H7 (cell line): ENCODE data around the gene RPE. TPM values are rescaled to one million over a fixed set of nuclear protein-coding genes. Genes with fewer than 3 reads are reported as not detected.
A peak's percentile ranks its signal among the peaks of the same experiment; 100 is the strongest.

Source experiments
- DNase-seq: peaks from one replicate; pipeline ENCODE4 v3.0.0; 2012
- H3K27me3 ChIP-seq: 2 replicates; pipeline ENCODE4 v1.6.0; 2011; ENCODE audit warnings: mild to moderate bottlenecking, low read length; ENCODE audit not compliant: control insufficient read depth, insufficient read depth
- H3K36me3 ChIP-seq: replicated peaks from 2 replicates; pipeline ENCODE4 v1.5.1; 2011; ENCODE audit warnings: low read length; ENCODE audit not compliant: control insufficient read depth, insufficient read depth
- H3K4me3 ChIP-seq: 2 replicates; pipeline ENCODE4 v1.5.1; 2011; ENCODE audit warnings: low read depth, mild to moderate bottlenecking, control low read depth, low read length, moderate library complexity; ENCODE audit not compliant: insufficient read depth
- total RNA-seq: library from RNA; depleted of rRNA; stranded (reverse); fragments of >200 nt; shearing (Covaris generic); gene quantifications from 2 replicates; pipeline ENCODE4 v1.2.3, GENCODE V29; 2014; rRNA removed

The RPE gene
- 51.3 and 51.5 TPM in 2 replicates for total RNA-seq

DNA sequence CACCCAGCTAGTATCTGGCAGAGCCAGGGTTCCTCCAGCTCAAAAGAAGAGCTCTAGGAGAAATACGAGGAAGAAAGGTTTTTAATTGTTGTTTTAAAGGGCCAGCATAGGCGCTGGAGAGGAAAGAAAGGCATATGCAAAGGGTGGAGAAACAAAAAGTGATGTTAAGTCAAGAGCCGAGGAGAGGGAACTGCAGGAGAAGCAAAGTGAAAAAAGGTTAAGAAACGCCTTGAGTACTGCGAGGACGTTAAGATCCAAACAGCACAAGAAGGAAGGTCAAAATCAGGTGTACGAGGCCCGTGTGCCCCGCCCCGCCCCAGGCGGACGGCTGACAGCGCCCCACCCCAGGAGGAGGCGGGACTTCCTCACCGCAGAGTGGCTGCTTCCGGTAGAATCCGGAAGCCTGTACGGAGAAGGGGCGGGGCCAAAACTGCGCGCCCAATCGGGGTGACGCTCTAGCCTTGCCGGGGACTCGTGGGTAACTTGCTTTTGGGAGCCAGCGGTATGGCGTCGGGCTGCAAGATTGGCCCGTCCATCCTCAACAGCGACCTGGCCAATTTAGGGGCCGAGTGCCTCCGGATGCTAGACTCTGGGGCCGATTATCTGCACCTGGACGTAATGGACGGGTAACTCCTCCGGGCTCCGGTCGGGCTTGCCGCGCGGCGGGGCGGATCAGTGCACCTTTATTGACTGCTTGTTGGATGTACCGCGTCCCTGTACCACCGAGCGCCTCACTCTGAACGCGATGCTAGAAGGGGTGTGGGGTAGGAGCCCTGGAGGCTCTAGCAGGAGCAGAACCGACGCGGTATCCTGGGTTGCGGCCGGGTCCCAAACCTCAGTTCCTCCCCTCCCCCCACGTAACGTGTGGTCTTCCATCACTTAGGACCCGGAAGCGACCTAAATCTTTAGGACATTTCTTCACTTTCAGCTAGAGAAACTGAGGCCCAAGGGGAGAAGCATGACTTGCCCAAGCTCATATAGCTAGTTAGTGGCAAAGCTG is at the start of gene RPE:
Gene RPE, plus strand, starts transcription at position 481 of the 1,000 bp plus-strand sequence. Its CDS starts 24 bp downstream, at position 505.
- Histone ChIP-seq H3K4me3 (peak within 1 kb of the TSS; percentile 98), H3K27me3 (no peaks in the 10 kb centered on the region), H3K36me3 (peaks cover 2% of the 10 kb centered on the region; the same call in 1 of the 2 replicates)
- peak; percentile 94 for DNase-seq

DNA sequence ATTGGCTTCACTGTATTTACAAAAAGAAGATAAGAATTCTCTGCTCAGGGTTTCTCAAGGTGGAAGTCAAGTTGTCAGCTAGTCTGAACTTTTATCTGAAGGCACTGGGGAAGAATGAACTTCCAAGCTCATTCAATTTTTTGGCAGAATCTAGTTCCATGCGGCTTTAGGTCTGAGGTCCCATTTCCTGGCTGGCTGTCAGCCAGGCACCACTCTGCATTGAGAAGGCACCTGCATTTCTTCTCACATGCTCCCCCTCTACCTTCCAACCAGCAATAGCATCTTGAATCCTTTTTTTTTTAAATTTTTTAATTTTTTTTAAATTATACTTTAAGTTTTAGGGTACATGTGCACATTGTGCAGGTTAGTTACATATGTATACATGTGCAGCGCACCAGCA is 46.2 kb upstream of the RPE start:
- H3K4me3 ChIP-seq = no peak overlapping the region
- H3K36me3 ChIP-seq = no peaks in the 10 kb centered on the region
- DNase-seq = no peak
- peaks cover 14% of the 10 kb centered on the region for H3K27me3 ChIP-seq

DNA sequence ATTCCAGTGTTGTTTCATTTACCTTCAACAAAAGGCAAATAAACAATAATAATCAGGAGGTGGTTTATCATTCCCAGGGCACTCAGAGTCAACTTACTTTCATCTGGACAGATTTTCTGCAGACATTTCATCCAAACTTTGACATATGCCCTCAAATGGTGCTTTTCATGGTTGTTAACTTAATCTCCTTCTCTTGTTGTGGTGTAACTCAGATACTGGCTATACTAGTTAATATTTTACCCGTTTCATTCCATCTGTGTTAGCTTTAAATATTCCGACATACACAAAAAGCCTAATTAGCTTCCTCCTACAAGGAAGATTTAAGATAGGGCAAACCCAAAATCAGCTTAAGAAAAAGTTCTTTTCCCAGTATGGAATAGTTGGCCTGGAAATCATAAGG is 44.4 kb upstream of the RPE start:
- no peak for DNase-seq
- Histone ChIP-seq H3K4me3 (no peak overlapping the region), H3K36me3 (no peaks in the 10 kb centered on the region), H3K27me3 (peaks cover 14% of the 10 kb centered on the region)

DNA sequence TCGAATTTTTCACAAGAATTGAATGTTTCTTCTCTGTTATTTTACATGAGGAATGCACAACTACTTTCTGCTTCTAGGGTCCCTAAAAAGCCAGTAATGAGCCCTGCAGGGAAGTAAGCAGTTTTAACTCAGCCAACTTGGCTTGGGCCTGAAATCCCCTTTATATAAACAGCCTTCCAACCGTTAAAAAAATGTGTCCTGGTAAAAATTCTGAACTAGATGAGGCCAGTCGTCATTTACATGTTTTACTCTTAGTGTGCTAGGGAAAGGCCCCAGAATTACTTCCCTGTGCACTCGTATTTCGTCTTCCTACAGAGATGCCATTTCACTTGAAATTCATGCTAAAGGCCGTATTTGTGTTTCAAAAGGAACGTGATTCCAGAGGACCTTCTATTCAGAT is 42.4 kb upstream of the RPE start:
- Histone ChIP-seq H3K4me3 (no peak overlapping the region), H3K27me3 (peaks cover 17% of the 10 kb centered on the region), H3K36me3 (no peaks in the 10 kb centered on the region)
- DNase-seq = no peak

DNA sequence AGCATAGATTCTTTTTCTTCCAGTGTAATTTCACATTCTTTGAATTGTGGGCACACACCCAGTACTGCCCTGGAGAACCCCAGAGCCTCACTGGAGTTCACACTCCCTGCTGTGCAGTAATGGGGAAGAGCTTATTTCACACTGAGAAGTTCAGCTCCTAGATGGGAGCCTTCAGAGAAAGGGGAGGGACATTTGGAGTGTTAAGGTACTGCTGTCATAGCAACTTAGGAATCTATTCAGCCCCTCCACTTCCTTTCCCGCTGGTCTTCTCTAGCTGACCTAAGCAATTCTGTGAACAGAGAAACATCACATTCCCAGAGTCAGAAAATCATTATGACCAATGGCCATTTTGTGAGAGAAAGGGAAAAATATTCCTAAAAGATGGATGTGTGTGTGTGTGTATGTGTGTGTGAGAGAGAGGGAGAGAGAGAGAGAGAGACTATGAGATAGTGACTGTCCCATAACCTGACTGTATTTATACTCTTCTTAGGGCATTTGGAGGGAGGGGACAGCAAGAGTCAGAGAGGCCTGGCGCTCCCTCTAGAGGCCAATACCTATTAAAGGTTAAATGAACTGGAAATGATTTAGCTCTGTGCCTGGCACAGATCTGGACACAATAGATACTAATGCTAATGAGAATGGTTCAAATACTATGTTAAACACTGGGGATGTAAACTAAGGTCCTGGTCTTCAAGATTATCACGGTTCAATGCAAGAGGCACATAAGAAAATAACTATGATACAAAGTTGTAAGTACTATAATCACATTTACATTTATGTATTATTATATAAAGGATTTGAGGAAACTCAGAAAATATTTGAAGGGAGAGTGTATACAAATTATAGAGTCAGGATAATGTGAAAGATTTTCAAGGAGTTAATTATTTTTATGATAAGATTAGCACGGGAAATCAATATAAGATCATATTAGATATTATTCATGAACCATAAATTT is 41.5 kb upstream of the RPE start:
- Histone ChIP-seq H3K27me3 (peaks cover 17% of the 10 kb centered on the region), H3K4me3 (no peak overlapping the region), H3K36me3 (no peaks in the 10 kb centered on the region)
- DNase-seq = peak; percentile 49

DNA sequence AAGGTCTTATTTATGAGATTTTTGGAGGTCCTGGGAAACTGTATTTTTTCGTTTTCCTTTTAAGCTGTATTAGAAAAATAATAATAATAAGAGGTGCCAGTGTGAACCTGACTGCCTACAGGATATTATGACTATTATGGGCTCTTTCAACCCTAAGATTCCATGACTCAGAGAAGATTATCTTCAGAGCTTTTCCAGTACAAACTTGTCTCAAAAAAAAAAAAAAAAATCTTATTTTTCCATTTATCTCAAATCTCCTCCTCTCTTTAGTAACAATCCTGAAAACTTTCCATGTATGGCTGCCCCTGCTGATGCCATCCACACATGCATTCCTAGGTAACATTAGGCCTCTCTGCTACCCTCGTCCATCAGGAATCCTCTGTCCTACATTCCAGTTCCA is 36.7 kb upstream of the RPE start:
- DNase-seq = no peak
- H3K4me3 ChIP-seq = no peak overlapping the region
- H3K36me3 ChIP-seq = no peaks in the 10 kb centered on the region
- peaks cover 3% of the 10 kb centered on the region for H3K27me3 ChIP-seq

DNA sequence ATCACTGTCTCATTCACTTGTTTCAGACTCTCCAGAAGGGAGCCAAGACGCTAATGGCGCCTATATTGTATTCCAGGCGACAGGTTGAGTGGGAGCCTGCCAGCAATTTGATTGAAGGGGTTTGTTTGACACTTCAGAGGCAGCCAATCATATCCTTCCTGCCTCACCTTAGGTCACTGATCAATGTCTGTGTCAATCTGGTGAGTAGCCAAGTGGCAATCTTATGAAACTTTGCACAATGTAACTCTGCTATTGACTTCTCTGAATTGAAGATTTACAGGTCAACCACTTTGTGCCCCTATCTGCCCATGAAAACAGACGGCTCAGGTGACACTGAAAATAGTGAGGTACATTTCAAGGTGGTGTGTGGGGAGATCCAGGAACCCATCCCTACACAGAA is 32.7 kb upstream of the RPE start:
- DNase-seq = no peak
- no peaks in the 10 kb centered on the region for H3K36me3 ChIP-seq

DNA sequence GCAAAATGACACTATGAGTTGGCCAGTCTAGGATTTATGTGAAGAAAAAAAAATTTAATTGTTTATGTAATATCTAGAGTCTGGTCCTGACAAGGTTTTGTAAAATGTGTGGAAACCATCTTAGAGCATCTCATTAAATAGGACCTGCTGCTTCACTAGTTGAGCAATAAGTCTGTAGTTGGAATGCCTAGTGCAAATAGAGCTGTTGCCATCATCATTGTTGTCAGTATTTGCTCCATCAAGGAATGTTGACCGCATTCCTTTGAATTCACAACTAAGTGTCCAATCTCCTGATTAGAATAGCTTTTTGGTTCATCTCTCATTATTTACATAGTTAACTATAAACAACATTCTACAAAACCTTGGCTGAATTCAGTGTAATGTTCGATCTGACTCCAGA is 32.2 kb upstream of the RPE start:
- no peak for DNase-seq
- no peaks in the 10 kb centered on the region for H3K36me3 ChIP-seq
- H3K4me3 ChIP-seq = no peak overlapping the region
- no peaks in the 10 kb centered on the region; the same call in 1 of the 2 replicates for H3K27me3 ChIP-seq

More for the DNA sequence above, 32.7 kb upstream of the RPE start:
- Histone ChIP-seq H3K4me3 (no peak overlapping the region), H3K27me3 (no peaks in the 10 kb centered on the region; the same call in 1 of the 2 replicates)

DNA sequence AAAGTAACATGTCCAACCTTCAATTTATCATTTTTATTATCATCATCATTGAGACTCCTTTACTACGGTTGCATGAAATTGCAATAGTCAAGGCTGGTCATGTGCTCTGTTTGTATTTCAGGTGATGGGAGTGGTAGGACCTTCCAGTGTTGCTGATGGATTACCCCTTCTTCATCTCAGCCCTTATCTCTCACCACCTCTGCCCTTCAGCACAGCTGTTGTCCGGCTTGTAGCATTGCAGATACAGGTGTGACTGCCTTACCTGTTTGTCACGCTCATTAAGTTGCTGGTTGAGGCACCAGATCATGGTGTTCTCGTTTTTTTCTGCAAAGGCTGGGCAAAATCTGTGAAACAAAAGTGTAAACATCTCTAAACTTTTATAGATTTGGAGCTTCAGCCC is 31.7 kb upstream of the RPE start:
- H3K4me3 ChIP-seq = no peak overlapping the region
- DNase-seq = no peak
- no peaks in the 10 kb centered on the region; the same call in 1 of the 2 replicates for H3K27me3 ChIP-seq
- H3K36me3 ChIP-seq = no peaks in the 10 kb centered on the region

DNA sequence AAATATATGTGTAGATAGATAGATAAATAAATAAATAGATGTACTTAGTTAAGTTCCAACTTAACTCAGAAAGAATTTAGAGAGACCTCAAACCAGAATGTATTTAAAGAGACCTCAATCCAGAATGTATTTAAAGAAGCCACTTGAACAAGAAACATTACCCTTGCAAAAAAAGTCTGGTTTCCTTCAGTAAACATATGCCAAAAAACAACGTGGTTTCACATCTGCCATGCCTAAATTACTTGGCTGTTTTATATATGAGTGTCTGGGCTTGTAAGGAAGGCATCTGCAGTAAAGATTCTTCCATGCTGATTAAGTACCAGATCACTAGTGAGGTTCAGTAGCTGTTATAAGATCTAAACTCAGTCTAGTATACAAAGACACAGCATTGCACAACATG is 29.1 kb upstream of the RPE start:
- no peak for DNase-seq
- Histone ChIP-seq H3K36me3 (no peaks in the 10 kb centered on the region), H3K4me3 (no peak overlapping the region), H3K27me3 (no peaks in the 10 kb centered on the region; the same call in 1 of the 2 replicates)

DNA sequence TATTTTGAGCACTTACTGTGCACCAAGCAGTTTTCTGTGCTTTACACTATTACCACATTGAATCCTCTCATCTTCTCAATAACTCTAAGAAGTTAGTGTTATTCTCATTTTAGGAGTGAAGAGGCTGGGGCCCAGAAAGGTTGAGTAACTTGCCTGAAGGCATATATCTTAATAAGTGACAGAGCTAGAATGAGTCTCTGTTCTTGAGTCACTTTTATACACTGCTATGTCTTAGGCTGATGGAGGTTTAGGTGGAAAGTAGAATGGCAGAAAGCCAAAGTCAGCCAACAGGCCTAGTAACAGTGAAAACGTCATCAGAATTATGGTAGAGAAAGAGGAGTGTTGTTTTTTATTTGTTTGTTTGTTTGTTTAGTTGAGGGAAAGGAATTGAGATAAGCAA is 27.9 kb upstream of the RPE start:
- no peak for DNase-seq
- H3K27me3 ChIP-seq = no peaks in the 10 kb centered on the region
- no peaks in the 10 kb centered on the region for H3K36me3 ChIP-seq
- no peak overlapping the region for H3K4me3 ChIP-seq

DNA sequence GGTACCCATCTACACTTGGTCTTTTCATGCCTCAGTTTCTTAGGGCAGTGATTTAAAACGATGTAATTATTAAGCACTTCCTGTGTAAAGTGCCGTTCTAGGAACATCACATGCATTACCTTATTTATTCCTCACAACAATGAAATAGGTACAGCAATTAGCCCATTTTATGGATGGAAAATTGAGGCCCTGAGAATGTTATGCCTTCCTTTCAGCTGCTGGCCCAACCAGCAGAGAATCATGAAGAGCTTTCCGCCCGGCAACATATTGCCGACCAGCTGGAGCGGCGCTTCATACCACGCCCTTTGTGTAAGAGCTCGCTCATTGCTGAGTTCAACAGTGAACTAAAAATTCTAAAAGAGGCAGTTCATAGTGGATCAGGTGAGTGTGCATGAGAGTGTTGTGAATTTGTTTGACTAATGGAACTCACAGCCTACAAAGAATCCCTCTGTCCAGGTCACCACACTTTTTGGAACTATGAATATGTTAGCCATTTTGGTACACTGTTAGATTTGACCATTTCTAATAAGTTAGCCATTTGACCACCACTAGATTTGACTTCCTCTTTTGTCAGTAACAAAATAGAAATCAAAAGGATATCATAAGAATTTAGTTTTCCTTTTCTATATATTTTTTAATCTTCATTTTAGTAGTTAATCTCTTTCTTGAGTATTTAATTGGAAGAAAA is 25.6 kb upstream of the RPE start:
- no peaks in the 10 kb centered on the region for H3K36me3 ChIP-seq
- DNase-seq = no peak
- no peaks in the 10 kb centered on the region for H3K27me3 ChIP-seq
- H3K4me3 ChIP-seq = no peak overlapping the region

DNA sequence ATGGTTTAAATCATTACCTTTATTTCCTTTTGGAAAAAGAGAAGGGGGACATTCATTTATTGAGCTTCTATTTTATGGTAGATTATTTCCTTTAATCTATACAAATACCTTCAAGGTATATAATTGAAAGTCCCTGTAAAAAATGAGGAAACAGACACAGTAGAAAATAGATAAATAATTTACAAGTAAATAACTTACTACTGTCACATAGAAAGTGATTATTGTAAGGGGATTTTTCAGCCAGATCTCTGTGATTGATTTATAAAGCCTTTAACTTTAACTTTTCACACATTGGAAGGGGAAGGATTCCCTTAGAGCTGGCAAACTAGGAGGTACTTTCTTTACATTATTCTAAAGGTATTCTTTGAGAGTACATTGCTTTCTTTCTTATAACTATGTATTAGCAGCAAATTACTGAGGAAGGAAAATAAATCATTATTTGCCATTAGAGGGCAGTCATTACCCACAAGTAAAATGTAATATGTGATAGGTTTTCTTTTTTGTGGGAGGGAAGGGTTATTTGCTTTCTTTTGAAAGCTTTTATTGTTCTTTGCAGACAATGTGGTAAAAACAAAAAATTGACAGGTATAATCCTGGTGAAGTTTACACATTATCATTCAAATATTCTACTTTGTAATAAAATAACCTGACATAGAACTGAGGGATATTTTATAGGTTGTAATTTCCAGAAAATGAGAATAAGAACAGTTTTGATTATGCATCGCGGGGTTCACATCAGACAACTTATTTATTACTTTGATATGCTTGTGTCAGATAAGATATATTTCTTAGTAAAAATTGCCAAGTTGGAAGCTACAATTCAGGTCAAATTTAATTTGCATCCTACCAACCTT is 24.8 kb upstream of the RPE start:
- H3K4me3 ChIP-seq = no peak overlapping the region
- DNase-seq = peak; percentile 11
- H3K36me3 ChIP-seq = no peaks in the 10 kb centered on the region
- no peaks in the 10 kb centered on the region for H3K27me3 ChIP-seq
